Central memory CD8-positive, alpha-beta T cell (primary cell): ENCODE measurements around the gene LYRM9.
"Not testable (repeated sequence)": the region's sequence is repeated elsewhere in the genome, so short reads cannot be mapped to it uniquely, and the experiment has no call there.

Experiments used
- ATAC-seq: fragments of 150-1000 bp; cut with Tn5 transposase; replicated peaks from 2 replicates; pipeline ENCODE4 v1.10.0; 2022; ENCODE audit warnings: mild to moderate bottlenecking, moderate FRiP score, moderate number of reproducible peaks; ENCODE audit not compliant: poor library complexity, severe bottlenecking; ENCODE audit errors: extremely low read depth
- DNase-seq, 2 donors: peaks; one replicate each; pipeline ENCODE4 v3.0.0; 2021; ENCODE audit warnings: low spot score in 2 of 2
- H3K27ac Mint-ChIP-seq: one replicate; pipeline ENCODE4 v1.8.0; 2022; ENCODE audit warnings: low read depth, mild to moderate bottlenecking, moderate library complexity, mixed read lengths
- H3K27me3 Mint-ChIP-seq: one replicate; pipeline ENCODE4 v1.8.0; 2022; ENCODE audit warnings: mixed read lengths
- H3K36me3 Mint-ChIP-seq: one replicate; pipeline ENCODE4 v1.8.0; 2022; ENCODE audit warnings: mild to moderate bottlenecking, moderate library complexity, mixed read lengths; ENCODE audit not compliant: insufficient read depth
- H3K4me1 Mint-ChIP-seq: one replicate; pipeline ENCODE4 v1.8.0; 2022; ENCODE audit warnings: mixed read lengths
- H3K4me3 Mint-ChIP-seq: one replicate; pipeline ENCODE4 v1.8.0; 2022; ENCODE audit warnings: mild to moderate bottlenecking, moderate library complexity, mixed read lengths
- H3K9me3 Mint-ChIP-seq: one replicate; pipeline ENCODE4 v1.8.0; 2022; ENCODE audit warnings: mixed read lengths

Gene LYRM9

DNA sequence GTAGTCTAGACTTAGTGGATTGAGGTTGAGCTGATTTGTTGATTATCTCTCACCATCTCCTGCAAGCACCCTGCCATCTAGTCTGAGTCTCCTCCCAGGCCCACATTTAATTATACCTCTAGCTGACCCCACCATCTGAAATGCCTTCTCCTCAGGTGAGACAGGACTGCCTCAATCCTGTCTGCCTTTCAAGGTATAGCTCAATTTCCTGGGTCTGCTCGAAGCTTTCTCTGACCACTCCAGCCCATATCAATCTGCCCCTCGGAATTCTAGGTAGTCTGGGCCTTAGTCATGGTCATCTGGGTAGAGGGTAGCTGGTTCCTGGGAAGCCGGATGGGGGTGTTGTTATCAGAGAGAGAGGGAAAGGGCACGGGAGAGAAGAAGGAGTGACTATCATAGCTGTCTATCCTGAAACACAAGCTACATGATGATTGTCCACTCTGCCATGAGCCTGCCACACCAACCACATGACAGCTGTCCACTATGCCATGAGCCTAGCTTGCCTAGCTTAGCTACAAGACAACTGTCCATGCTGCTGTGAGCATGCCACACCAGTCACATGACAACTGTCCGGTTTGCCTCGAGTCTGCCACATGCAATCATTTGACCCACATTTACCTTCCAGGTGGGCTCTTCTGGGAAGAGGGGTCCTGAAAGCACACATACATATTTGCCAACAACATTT, 34.4 kb downstream of the LYRM9 start:
- Mint-ChIP-seq H3K27ac (no peak overlapping the region), H3K9me3 (no peaks in the 10 kb centered on the region), H3K36me3 (no peaks in the 10 kb centered on the region), H3K27me3 (peaks cover 21% of the 10 kb centered on the region), H3K4me3 (no peak overlapping the region), H3K4me1 (no peaks in the 10 kb centered on the region)
- ATAC-seq (no peak), DNase-seq (no peak)

DNA sequence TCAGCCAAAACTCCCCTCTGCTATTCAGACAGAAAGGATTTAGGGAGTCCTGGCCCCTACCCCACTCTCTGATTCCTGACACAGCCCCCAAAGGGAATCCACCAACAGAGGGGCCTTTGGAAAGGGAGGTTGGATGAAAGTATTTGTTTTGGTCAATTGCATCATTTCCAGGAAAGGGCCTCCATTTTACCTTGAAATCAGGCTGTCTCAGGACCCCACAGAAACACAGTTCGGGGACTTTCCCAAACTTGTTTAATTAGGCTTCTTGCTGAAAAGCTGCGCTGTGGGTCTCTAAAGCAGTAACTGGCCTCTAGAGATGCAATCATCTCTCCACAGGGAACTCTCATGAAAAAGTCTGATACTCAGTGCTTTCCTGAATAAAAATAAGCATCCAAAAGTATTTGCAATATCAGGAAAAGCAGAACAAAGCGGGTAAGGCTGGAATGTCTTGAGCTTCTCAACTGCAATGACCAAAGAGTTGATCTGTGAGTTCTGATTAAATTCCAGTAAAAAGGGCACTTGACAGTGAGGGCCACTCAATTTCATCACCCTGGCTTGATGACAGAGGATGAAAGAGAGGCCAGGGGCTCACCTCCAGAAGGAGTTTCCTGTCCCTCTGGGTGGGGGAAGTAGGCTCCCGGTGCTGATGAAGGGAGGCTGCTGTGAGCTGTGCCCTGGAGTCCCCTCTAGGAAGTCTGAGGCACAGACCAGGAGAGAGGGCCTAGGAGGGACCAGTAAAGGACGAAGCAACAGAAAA, 36.3 kb downstream of the LYRM9 start:
- Mint-ChIP-seq H3K27ac (no peak overlapping the region), H3K36me3 (no peaks in the 10 kb centered on the region), H3K27me3 (peaks cover 21% of the 10 kb centered on the region), H3K9me3 (no peaks in the 10 kb centered on the region), H3K4me3 (no peak overlapping the region), H3K4me1 (no peaks in the 10 kb centered on the region)
- DNase-seq (no peak), ATAC-seq (no peak)

DNA sequence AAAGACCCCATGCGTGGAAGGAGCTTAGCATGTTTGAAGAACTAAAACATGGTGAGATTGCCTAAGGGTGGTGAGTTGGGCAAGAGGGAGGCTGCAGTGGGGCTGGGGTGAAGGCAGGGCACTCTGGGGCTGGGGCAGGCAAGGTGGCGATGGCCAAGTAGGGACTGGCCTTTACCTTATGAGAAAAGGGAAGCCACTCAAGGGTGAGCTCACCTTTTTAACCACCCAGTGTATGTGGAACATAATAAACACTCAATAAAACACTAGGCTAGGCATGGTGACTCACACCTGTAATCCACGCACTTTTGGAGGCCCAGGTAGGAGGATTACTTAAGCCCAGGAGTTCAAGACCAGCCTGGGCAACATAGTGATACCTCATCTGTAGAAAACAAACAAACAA, 37.7 kb downstream of the LYRM9 start:
- H3K9me3 Mint-ChIP-seq, result no peaks in the 10 kb centered on the region
- H3K36me3 Mint-ChIP-seq, result no peaks in the 10 kb centered on the region
- H3K27me3 Mint-ChIP-seq, result peaks cover 21% of the 10 kb centered on the region
- no peak overlapping the region for H3K4me3 Mint-ChIP-seq
- no peak for DNase-seq
- H3K4me1 Mint-ChIP-seq, result no peaks in the 10 kb centered on the region
- no peak for ATAC-seq
- no peak overlapping the region for H3K27ac Mint-ChIP-seq

DNA sequence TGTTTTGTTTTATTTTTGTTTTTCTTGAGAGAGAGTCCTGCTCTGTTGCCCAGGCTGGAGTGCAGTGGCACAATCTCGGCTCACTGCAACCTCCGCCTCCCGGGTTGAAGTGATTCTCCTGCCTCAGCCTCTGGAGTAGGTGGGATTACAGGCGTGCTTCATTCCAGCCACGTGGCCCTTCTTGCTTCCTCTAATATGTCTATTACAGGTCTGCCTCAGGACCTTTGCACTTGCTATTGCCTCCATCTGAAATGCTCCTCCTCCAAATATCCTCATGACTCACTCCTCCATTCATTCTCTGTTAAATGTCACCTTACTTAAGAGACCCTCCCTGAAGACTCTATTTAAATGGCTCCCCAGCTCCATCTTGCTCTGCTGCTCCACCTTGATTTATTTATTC, 39.0 kb downstream of the LYRM9 start:
- ATAC-seq, result no peak
- H3K27me3 Mint-ChIP-seq, result peaks cover 11% of the 10 kb centered on the region
- no peaks in the 10 kb centered on the region for H3K4me1 Mint-ChIP-seq
- H3K4me3 Mint-ChIP-seq, result no peak overlapping the region
- no peaks in the 10 kb centered on the region for H3K9me3 Mint-ChIP-seq
- no peak overlapping the region for H3K27ac Mint-ChIP-seq
- H3K36me3 Mint-ChIP-seq, result no peaks in the 10 kb centered on the region
- no peak for DNase-seq

DNA sequence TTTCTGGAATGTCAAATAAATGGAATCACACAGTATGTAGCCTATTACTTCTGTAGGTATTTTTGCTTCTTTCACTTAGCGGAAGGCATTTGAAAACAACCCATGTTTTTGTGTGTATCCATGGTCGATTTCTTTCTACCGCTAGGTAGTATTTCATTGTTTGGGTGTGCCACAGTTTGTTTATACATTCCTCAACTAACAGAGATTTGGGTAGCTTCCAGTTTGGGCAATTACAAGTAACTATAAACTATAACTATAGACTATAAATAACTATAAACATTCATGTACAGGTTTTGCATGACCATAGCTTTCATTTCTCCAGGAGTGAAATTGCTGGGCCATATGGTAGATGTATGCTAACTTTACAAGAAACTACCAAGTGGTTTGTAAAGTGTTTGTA, 40.1 kb downstream of the LYRM9 start:
- Mint-ChIP-seq H3K27ac (no peak overlapping the region), H3K36me3 (no peaks in the 10 kb centered on the region), H3K4me3 (no peak overlapping the region), H3K27me3 (peaks cover 11% of the 10 kb centered on the region), H3K4me1 (peaks cover 7% of the 10 kb centered on the region), H3K9me3 (no peaks in the 10 kb centered on the region)
- DNase-seq, result no peak
- ATAC-seq, result no peak

DNA sequence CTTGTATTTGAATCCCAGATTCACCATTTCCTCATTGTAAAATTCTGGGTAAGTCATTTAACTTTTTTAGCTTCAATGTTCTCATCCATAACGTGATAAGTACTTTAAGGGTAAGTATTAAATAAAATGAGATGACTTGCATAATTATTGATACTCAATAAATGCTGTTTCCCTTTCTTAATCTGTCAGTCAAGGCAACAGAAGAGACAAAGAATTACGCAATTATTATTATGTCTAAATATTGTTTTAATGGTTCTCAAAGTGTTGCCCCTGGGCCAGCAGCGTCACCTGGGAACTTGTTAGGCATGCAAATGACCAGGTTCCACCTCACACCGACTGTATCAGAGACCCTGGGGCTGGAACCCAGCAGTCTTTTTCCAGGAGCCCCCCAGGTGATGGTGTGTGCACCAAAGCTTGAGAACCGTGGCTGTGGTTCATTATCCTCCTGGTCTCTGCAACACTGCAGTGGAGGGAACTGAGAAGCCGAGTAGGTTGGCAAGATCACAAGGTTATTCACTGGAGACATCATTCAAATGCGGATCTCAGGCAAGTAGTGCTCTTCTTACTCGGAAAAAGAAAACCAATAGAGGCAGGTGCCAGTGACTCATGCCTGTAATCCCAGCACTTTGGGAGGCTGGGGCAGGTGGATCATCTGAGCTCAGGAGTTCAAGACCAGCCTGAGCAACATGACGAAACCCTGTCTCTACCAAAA, 43.5 kb downstream of the LYRM9 start:
- peaks cover 23% of the 10 kb centered on the region for H3K4me1 Mint-ChIP-seq
- H3K27me3 Mint-ChIP-seq, result peaks cover under 1% of the 10 kb centered on the region
- H3K4me3 Mint-ChIP-seq, result no peak overlapping the region
- no peak for ATAC-seq
- H3K9me3 Mint-ChIP-seq, result no peaks in the 10 kb centered on the region
- H3K27ac Mint-ChIP-seq, result no peak overlapping the region
- no peak for DNase-seq
- H3K36me3 Mint-ChIP-seq, result peaks cover 1% of the 10 kb centered on the region

DNA sequence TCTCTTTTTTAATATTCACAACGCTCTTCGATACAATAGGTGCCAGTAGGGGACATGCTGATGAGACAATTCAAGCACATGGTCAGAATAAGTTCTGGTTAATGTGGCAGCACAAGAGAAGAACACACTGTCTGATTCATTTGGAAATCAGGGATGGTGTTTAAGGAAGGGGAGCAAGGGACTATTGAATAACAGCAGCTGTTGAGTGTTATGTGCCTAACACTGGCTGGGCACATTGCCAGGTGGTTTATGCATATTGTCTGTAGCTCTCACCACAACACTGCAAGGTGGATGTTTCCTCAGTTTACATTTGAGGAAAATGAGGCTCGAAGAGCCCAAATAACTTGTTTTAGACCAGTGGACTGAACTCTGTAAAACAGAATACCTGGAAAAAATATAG, 44.2 kb downstream of the LYRM9 start:
- Mint-ChIP-seq H3K27me3 (no peaks in the 10 kb centered on the region), H3K36me3 (peaks cover 1% of the 10 kb centered on the region), H3K4me3 (no peak overlapping the region), H3K4me1 (peaks cover 23% of the 10 kb centered on the region), H3K9me3 (no peaks in the 10 kb centered on the region), H3K27ac (no peak overlapping the region)
- ATAC-seq (no peak), DNase-seq (no peak)

DNA sequence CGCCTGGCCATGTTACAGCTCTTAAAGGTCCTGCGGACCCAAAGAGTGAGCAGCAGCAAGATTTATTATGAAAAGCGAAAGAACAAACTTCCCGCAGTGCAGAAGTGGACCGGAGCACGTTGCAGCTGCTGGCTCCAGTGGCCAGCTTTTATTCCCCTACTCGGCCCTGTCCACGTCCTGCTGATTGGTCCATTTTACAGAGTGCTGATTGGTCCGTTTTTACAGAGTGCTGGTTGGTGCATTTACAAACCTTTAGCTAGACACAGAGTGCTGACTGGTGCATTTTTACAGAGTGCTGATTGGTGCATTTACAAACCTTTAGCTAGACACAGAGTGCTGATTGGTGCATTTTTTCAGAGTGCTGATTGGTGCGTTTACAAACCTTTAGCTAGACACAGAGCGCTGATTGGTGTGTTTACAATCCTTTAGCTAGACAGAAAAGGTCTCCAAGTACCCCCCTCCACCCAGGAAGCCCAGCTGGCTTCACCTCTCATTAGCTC, 46.3 kb downstream of the LYRM9 start:
- DNase-seq, ATAC-seq, H3K9me3 Mint-ChIP-seq, H3K27me3 Mint-ChIP-seq, H3K36me3 Mint-ChIP-seq: not testable (repeated sequence)
- peaks cover 23% of the 10 kb centered on the region for H3K4me1 Mint-ChIP-seq
- H3K27ac Mint-ChIP-seq, result peak overlapping the region; percentile 73
- H3K4me3 Mint-ChIP-seq, result peak overlapping the region; percentile 74

DNA sequence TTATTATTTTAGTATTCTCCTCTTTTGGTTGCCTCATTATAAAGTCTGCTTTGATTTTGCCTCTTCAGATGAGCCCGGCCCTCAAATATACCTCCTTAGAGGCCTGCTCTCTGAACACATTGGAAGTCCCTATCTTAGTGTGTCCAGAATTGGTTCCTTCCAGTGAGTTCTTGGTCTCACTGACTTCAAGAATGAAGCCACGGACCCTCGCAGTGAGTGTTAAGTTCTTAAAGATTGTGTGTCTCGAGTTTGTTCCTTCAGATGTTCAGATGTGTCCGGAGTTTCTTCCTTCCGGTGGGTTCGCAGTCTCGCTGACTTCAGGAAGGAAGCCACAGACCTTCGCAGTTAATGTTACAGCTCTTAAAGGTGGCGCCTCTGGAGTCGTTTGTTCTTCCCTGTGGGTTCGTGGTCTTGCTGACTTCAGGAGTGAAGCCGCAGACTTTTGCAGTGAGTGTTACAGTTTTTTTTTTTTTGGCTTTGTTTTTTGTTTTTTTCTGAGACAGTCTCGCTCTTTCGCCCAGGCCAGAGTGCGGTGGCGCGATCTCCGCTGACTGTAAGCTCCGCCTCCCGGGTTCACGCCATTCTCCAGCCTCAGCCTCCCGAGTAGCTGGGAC, 47.0 kb downstream of the LYRM9 start:
- Mint-ChIP-seq H3K4me1 (peaks cover 23% of the 10 kb centered on the region), H3K27ac (peak overlapping the region; percentile 73), H3K9me3 (no peaks in the 10 kb centered on the region), H3K4me3 (peak overlapping the region; percentile 74), H3K27me3 (no peaks in the 10 kb centered on the region), H3K36me3 (peaks cover 1% of the 10 kb centered on the region)
- ATAC-seq (peak; percentile 81), DNase-seq (peak in 1 of 2 donors; percentile 30)

DNA sequence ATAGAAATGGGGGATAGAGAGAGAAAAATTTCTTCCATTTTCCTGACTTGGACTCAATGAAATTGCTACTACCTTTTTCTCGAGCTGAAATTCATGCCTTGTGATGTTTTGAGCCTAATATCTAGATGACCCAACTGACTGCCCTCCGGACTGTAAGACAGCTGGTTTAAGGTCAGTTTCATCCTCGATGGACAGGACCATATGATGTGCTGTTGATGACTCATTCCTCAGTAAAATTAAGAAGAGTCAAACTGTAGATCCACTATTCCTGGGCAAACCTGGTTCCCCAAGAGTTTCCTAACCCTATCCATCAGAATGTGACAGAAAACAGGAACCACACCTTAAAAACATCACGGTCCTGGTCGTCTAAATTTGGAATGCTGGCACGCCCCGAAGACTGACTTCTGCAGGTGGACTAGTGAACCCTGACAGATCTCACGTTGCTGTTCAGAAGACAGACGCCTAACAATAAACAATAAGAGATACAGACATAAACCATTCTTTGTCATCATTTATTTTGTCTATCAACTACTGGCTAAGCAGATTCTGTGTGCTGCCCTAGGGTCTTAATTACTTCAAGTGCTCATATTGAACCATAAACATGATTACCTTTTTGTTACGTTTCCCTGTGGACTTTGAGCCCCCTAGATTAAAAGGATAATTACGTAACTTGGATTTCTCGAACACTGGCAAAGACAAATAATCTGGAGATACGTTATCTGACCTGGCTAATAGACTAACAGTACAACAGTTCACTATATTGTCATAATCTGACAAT, 47.7 kb downstream of the LYRM9 start:
- Mint-ChIP-seq H3K4me1 (peaks cover 23% of the 10 kb centered on the region), H3K9me3 (no peaks in the 10 kb centered on the region), H3K36me3 (peaks cover 1% of the 10 kb centered on the region), H3K4me3 (peak overlapping the region; percentile 74), H3K27ac (peak overlapping the region; percentile 73), H3K27me3 (no peaks in the 10 kb centered on the region)
- ATAC-seq, result peak; percentile 48
- no peak for DNase-seq

DNA sequence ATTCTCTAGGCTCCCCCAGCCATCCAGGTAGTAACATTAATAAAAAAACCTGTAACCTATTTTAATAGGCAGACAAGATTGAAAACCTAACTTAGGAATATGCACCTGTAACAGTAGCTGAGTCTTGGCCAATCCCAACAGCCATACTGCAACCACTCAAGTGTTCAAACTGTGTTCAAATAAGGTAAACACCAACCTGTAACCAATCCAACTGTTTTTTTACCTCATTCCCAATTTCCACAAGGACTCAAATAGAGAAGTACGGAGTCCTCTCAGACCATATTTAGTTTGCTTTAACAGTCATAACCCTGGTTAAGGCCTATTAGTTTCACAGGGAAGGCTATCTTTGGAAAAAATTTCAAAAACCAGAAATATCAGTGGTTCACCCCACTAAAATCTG, 52.5 kb downstream of the LYRM9 start:
- Mint-ChIP-seq H3K27ac (no peak overlapping the region), H3K4me3 (no peak overlapping the region), H3K27me3 (no peaks in the 10 kb centered on the region), H3K4me1 (no peaks in the 10 kb centered on the region), H3K36me3 (no peaks in the 10 kb centered on the region), H3K9me3 (no peaks in the 10 kb centered on the region)
- no peak for DNase-seq
- no peak for ATAC-seq

DNA sequence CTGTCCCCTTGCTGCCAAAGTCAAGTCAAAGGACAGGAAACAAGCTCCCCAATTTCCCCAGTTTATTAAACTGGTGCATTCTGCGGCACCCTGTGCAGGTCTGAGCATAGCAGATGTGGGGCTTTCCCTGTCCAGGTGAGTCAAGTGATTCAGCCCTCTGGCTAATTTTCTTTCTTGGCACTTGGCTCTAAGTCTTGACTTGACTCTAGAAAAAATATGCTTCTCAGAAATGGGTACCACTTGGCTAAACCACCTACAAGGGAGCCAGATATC, 52.8 kb downstream of the LYRM9 start:
- H3K9me3 Mint-ChIP-seq, ATAC-seq, H3K27me3 Mint-ChIP-seq, H3K4me3 Mint-ChIP-seq, H3K27ac Mint-ChIP-seq, H3K4me1 Mint-ChIP-seq, H3K36me3 Mint-ChIP-seq, DNase-seq: not testable (repeated sequence)
